GM10266 (cell line): ENCODE data around the gene LUC7L.
"Not testable (repeated sequence)": the region's sequence is repeated elsewhere in the genome, so short reads cannot be mapped to it uniquely, and the experiment has no call there.

ENCODE experiments used
- DNase-seq: peaks from one replicate; pipeline ENCODE4 v3.0.0; 2012; ENCODE audit errors: extremely low spot score
- TF ChIP-seq, protein P1 (sequence below): IDR thresholded peaks from 2 replicates; pipeline ENCODE4 v1.5.1; 2012; ENCODE audit warnings: mild to moderate bottlenecking, low read depth; ENCODE audit not compliant: control insufficient read depth, insufficient read depth; ENCODE audit errors: missing control alignments

Gene LUC7L

DNA sequence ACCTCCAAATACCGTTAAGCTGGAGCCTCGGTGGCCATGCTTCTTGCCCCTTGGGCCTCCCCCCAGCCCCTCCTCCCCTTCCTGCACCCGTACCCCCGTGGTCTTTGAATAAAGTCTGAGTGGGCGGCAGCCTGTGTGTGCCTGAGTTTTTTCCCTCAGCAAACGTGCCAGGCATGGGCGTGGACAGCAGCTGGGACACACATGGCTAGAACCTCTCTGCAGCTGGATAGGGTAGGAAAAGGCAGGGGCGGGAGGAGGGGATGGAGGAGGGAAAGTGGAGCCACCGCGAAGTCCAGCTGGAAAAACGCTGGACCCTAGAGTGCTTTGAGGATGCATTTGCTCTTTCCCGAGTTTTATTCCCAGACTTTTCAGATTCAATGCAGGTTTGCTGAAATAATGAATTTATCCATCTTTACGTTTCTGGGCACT, 51.8 kb downstream of the LUC7L start:
- TF ChIP-seq, protein P1, sequence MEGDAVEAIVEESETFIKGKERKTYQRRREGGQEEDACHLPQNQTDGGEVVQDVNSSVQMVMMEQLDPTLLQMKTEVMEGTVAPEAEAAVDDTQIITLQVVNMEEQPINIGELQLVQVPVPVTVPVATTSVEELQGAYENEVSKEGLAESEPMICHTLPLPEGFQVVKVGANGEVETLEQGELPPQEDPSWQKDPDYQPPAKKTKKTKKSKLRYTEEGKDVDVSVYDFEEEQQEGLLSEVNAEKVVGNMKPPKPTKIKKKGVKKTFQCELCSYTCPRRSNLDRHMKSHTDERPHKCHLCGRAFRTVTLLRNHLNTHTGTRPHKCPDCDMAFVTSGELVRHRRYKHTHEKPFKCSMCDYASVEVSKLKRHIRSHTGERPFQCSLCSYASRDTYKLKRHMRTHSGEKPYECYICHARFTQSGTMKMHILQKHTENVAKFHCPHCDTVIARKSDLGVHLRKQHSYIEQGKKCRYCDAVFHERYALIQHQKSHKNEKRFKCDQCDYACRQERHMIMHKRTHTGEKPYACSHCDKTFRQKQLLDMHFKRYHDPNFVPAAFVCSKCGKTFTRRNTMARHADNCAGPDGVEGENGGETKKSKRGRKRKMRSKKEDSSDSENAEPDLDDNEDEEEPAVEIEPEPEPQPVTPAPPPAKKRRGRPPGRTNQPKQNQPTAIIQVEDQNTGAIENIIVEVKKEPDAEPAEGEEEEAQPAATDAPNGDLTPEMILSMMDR, result no peak
- DNase-seq, result no peak

DNA sequence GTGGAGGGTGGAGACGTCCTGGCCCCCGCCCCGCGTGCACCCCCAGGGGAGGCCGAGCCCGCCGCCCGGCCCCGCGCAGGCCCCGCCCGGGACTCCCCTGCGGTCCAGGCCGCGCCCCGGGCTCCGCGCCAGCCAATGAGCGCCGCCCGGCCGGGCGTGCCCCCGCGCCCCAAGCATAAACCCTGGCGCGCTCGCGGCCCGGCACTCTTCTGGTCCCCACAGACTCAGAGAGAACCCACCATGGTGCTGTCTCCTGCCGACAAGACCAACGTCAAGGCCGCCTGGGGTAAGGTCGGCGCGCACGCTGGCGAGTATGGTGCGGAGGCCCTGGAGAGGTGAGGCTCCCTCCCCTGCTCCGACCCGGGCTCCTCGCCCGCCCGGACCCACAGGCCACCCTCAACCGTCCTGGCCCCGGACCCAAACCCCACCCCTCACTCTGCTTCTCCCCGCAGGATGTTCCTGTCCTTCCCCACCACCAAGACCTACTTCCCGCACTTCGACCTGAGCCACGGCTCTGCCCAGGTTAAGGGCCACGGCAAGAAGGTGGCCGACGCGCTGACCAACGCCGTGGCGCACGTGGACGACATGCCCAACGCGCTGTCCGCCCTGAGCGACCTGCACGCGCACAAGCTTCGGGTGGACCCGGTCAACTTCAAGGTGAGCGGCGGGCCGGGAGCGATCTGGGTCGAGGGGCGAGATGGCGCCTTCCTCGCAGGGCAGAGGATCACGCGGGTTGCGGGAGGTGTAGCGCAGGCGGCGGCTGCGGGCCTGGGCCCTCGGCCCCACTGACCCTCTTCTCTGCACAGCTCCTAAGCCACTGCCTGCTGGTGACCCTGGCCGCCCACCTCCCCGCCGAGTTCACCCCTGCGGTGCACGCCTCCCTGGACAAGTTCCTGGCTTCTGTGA, 52.5 kb downstream of the LUC7L start, which contains the start of gene HBA1:
Gene HBA1, plus strand, starts transcription at position 204 of the 906 bp plus-strand sequence. Its CDS starts 37 bp downstream, at position 241.
- not testable (repeated sequence) for DNase-seq

DNA sequence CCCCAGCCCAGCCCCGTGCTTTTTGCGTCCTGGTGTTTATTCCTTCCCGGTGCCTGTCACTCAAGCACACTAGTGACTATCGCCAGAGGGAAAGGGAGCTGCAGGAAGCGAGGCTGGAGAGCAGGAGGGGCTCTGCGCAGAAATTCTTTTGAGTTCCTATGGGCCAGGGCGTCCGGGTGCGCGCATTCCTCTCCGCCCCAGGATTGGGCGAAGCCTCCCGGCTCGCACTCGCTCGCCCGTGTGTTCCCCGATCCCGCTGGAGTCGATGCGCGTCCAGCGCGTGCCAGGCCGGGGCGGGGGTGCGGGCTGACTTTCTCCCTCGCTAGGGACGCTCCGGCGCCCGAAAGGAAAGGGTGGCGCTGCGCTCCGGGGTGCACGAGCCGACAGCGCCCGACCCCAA, 53.2 kb downstream of the LUC7L start:
- not testable (repeated sequence) for DNase-seq

DNA sequence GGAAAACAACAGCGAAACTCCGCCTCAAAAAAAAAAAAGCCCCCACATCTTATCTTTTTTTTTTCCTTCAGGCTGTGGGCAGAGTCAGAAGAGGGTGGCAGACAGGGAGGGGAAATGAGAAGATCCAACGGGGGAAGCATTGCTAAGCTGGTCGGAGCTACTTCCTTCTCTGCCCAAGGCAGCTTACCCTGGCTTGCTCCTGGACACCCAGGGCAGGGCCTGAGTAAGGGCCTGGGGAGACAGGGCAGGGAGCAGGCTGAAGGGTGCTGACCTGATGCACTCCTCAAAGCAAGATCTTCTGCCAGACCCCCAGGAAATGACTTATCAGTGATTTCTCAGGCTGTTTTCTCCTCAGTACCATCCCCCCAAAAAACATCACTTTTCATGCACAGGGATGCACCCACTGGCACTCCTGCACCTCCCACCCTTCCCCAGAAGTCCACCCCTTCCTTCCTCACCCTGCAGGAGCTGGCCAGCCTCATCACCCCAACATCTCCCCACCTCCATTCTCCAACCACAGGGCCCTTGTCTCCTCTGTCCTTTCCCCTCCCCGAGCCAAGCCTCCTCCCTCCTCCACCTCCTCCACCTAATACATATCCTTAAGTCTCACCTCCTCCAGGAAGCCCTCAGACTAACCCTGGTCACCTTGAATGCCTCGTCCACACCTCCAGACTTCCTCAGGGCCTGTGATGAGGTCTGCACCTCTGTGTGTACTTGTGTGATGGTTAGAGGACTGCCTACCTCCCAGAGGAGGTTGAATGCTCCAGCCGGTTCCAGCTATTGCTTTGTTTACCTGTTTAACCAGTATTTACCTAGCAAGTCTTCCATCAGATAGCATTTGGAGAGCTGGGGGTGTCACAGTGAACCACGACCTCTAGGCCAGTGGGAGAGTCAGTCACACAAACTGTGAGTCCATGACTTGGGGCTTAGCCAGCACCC, 54.0 kb downstream of the LUC7L start:
- TF ChIP-seq, protein P1, result no peak
- DNase-seq, result no peak

DNA sequence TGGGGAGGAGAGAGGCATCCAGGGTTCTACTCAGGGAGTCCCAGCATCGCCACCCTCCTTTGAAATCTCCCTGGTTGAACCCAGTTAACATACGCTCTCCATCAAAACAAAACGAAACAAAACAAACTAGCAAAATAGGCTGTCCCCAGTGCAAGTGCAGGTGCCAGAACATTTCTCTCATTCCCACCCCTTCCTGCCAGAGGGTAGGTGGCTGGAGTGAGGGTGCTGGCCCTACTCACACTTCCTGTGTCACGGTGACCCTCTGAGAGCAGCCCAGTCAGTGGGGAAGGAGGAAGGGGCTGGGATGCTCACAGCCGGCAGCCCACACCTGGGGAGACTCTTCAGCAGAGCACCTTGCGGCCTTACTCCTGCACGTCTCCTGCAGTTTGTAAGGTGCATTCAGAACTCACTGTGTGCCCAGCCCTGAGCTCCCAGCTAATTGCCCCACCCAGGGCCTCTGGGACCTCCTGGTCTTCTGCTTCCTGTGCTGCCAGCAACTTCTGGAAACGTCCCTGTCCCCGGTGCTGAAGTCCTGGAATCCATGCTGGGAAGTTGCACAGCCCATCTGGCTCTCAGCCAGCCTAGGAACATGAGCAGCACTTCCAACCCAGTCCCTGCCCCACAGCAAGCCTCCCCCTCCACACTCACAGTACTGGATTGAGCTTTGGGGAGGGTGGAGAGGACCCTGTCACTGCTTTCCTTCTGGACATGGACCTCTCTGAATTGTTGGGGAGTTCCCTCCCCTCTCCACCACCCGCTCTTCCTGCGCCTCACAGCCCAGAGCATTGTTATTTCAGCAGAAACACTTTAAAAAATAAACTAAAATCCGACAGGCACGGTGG, 55.1 kb downstream of the LUC7L start:
- not testable (repeated sequence) for DNase-seq

DNA sequence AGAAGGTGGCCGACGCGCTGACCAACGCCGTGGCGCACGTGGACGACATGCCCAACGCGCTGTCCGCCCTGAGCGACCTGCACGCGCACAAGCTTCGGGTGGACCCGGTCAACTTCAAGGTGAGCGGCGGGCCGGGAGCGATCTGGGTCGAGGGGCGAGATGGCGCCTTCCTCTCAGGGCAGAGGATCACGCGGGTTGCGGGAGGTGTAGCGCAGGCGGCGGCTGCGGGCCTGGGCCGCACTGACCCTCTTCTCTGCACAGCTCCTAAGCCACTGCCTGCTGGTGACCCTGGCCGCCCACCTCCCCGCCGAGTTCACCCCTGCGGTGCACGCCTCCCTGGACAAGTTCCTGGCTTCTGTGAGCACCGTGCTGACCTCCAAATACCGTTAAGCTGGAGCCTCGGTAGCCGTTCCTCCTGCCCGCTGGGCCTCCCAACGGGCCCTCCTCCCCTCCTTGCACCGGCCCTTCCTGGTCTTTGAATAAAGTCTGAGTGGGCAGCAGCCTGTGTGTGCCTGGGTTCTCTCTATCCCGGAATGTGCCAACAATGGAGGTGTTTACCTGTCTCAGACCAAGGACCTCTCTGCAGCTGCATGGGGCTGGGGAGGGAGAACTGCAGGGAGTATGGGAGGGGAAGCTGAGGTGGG, 55.9 kb downstream of the LUC7L start:
- not testable (repeated sequence) for DNase-seq

DNA sequence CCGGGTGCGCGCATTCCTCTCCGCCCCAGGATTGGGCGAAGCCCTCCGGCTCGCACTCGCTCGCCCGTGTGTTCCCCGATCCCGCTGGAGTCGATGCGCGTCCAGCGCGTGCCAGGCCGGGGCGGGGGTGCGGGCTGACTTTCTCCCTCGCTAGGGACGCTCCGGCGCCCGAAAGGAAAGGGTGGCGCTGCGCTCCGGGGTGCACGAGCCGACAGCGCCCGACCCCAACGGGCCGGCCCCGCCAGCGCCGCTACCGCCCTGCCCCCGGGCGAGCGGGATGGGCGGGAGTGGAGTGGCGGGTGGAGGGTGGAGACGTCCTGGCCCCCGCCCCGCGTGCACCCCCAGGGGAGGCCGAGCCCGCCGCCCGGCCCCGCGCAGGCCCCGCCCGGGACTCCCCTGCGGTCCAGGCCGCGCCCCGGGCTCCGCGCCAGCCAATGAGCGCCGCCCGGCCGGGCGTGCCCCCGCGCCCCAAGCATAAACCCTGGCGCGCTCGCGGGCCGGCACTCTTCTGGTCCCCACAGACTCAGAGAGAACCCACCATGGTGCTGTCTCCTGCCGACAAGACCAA, 56.8 kb downstream of the LUC7L start, which contains the start of gene HBA2:
Gene HBA2, plus strand, starts transcription at position 503 of the 568 bp plus-strand sequence. Its CDS starts 37 bp downstream, at position 540.
- not testable (repeated sequence) for DNase-seq

DNA sequence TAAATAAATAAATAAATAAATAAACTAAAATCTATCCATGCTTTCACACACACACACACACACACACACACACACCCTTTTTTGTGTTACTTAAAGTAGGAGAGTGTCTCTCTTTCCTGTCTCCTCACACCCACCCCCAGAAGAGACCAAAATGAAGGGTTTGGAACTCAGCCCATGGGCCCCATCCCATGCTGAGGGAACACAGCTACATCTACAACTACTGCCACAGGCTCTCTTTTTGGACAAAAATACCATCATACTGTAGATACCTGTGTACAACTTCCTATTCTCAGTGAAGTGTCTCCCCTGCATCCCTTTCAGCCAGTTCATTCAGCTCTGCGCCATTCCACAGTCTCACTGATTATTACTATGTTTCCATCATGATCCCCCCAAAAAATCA, 58.5 kb downstream of the LUC7L start:
- no peak for DNase-seq
- TF ChIP-seq, protein P1, result no peak

DNA sequence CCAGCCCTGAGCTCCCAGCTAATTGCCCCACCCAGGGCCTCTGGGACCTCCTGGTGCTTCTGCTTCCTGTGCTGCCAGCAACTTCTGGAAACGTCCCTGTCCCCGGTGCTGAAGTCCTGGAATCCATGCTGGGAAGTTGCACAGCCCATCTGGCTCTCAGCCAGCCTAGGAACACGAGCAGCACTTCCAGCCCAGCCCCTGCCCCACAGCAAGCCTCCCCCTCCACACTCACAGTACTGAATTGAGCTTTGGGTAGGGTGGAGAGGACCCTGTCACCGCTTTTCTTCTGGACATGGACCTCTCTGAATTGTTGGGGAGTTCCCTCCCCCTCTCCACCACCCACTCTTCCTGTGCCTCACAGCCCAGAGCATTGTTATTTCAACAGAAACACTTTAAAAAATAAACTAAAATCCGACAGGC, 59.2 kb downstream of the LUC7L start:
- DNase-seq, result not testable (repeated sequence)
